H1 (cell line): ENCODE measurements around the gene FBN2. TPM values are rescaled to one million over a fixed set of nuclear protein-coding genes. Genes with fewer than 3 reads are reported as not detected.

Experiments
- CTCF ChIA-PET: fragments of 300-600 bp; sonication (Branson Sonifier 250); formaldehyde crosslinking; loops from one replicate; lab custom pipeline; 2021; ENCODE audit not compliant: partially characterized antibody; lab: Charles Lee
- POLR2A ChIA-PET: fragments of 300-600 bp; sonication (Branson Sonifier 250); formaldehyde crosslinking; loops from one replicate; lab custom pipeline; 2021; ENCODE audit warnings: inconsistent platforms; ENCODE audit not compliant: partially characterized antibody; lab: Charles Lee
- DNase-seq, 2 experiments: peaks; one replicate each; pipeline versions ENCODE4 v3.0.0 to v3.0.0-alpha.2; 2010 to 2022; ENCODE audit warnings: low spot score in 2 of 2, low read depth in 1 of 2, mixed read lengths in 1 of 2
- FAIRE-seq: peaks from 2 replicates; lab custom pipeline; 2011; peaks lifted over from hg19 to GRCh38; lab: Jason Lieb, UNC
- H2AFZ ChIP-seq: 2 replicates; pipeline ENCODE4 v1.8.1; 2012; ENCODE audit warnings: low read length, inconsistent platforms
- H2AK5ac ChIP-seq: 2 replicates; pipeline ENCODE4 v1.6.1; 2013; ENCODE audit warnings: low read depth, low read length
- H2BK120ac ChIP-seq: replicated peaks from 2 replicates; pipeline ENCODE3; 2013; ENCODE audit warnings: low read depth, low read length, inconsistent platforms
- H2BK12ac ChIP-seq: 2 replicates; pipeline ENCODE4 v1.6.1; 2013; ENCODE audit warnings: low read depth, low read length
- H2BK15ac ChIP-seq: 2 replicates; pipeline ENCODE4 v1.6.1; 2013; ENCODE audit warnings: low read length
- H2BK20ac ChIP-seq: 2 replicates; pipeline ENCODE4 v1.6.1; 2013; ENCODE audit warnings: low read length
- H2BK5ac ChIP-seq: 2 replicates; pipeline ENCODE4 v1.6.1; 2013; ENCODE audit warnings: low read depth, low read length
- H3K14ac ChIP-seq: 2 replicates; pipeline ENCODE4 v1.6.1; 2013; ENCODE audit warnings: inconsistent platforms; ENCODE audit not compliant: insufficient read length
- H3K18ac ChIP-seq: 2 replicates; pipeline ENCODE4 v1.6.1; 2013; ENCODE audit warnings: low read length; ENCODE audit errors: extremely low read depth
- H3K23ac ChIP-seq: 2 replicates; pipeline ENCODE4 v1.6.1; 2013; ENCODE audit warnings: inconsistent platforms; ENCODE audit not compliant: insufficient read length
- H3K23me2 ChIP-seq: 2 replicates; pipeline ENCODE4 v1.6.1; 2013; ENCODE audit warnings: low read depth, low read length
- H3K27ac ChIP-seq: 2 replicates; pipeline ENCODE4 v1.6.1; 2011; ENCODE audit warnings: low read depth, low read length, inconsistent platforms
- H3K27me3 ChIP-seq, 4 experiments: replicated peaks in 1 of 4; 1 replicate in 1 of 4; 2 replicates in 3 of 4; pipeline versions ENCODE4 v1.6.1 to v1.8.1; 2011 to 2013; ENCODE audit warnings: low read length in 3 of 4, mild to moderate bottlenecking in 3 of 4, inconsistent platforms in 2 of 4, mixed read lengths in 2 of 4, moderate library complexity in 1 of 4; ENCODE audit not compliant: control insufficient read depth in 3 of 4, insufficient read depth in 3 of 4; ENCODE audit errors: extremely low read depth in 1 of 4
- H3K36me3 ChIP-seq, 4 experiments: 2 replicates each; pipeline versions ENCODE4 v1.6.1 to v1.8.1; 2011 to 2013; ENCODE audit warnings: mild to moderate bottlenecking in 4 of 4, low read length in 3 of 4, moderate library complexity in 2 of 4, control low read depth in 1 of 4, inconsistent platforms in 1 of 4; ENCODE audit not compliant: insufficient read depth in 4 of 4, control insufficient read depth in 2 of 4
- H3K4ac ChIP-seq: replicated peaks from 2 replicates; pipeline ENCODE3; 2013; ENCODE audit warnings: low read length, low read depth, mixed read lengths, inconsistent platforms; ENCODE audit not compliant: insufficient read length
- H3K4me1 ChIP-seq, 4 experiments: replicated peaks in 1 of 4; 1 replicate in 1 of 4; 2 replicates in 3 of 4; pipeline versions ENCODE4 v1.6.1 to v1.8.1; 2011 to 2013; ENCODE audit warnings: low read length in 3 of 4, inconsistent platforms in 2 of 4, mixed read lengths in 1 of 4; ENCODE audit not compliant: insufficient read depth in 4 of 4, control insufficient read depth in 3 of 4
- H3K4me2 ChIP-seq, 2 experiments: 2 replicates each; pipeline versions ENCODE4 v1.6.1 to v1.8.1; 2011 to 2013; ENCODE audit warnings: low read depth in 2 of 2, low read length in 2 of 2, control low read depth in 1 of 2, inconsistent platforms in 1 of 2, mild to moderate bottlenecking in 1 of 2; ENCODE audit not compliant: insufficient read depth in 1 of 2
- H3K4me3 ChIP-seq, 4 experiments: fragments of 200-600, 300-600 bp in 1 of 4; sonication (generic), shearing (Covaris generic), sonication (Bioruptor Twin) in 1 of 4; 2 replicates each; pipeline versions ENCODE4 v1.5.1 to v1.8.1; 2011 to 2016; ENCODE audit warnings: low read length in 4 of 4, low read depth in 3 of 4, control low read depth in 2 of 4, inconsistent platforms in 2 of 4, mild to moderate bottlenecking in 2 of 4, mixed read lengths in 1 of 4, moderate library complexity in 1 of 4; ENCODE audit not compliant: insufficient read depth in 2 of 4; ENCODE audit errors: extremely low read depth in 1 of 4
- H3K56ac ChIP-seq: replicated peaks from 2 replicates; pipeline ENCODE3; 2013; ENCODE audit warnings: low read depth, mild to moderate bottlenecking, mixed read lengths, low read length, inconsistent platforms; ENCODE audit not compliant: insufficient read length
- H3K79me1 ChIP-seq: 2 replicates; pipeline ENCODE4 v1.6.1; 2013; ENCODE audit warnings: low read depth, low read length, control low read depth
- H3K79me2 ChIP-seq, 2 experiments: 2 replicates each; pipeline versions ENCODE4 v1.6.1 to v1.8.1; 2012 to 2013; ENCODE audit warnings: low read length in 2 of 2, mild to moderate bottlenecking in 2 of 2, inconsistent platforms in 1 of 2; ENCODE audit not compliant: insufficient read depth in 2 of 2, control insufficient read depth in 1 of 2
- H3K9ac ChIP-seq, 4 experiments: replicated peaks in 1 of 4; 1 replicate in 1 of 4; 2 replicates in 3 of 4; pipeline versions ENCODE4 v1.6.1 to v1.8.1; 2011 to 2013; ENCODE audit warnings: low read depth in 3 of 4, low read length in 3 of 4, control low read depth in 2 of 4, mild to moderate bottlenecking in 2 of 4, moderate library complexity in 2 of 4, inconsistent platforms in 1 of 4; ENCODE audit errors: extremely low read depth in 1 of 4
- H3K9me3 ChIP-seq, 2 experiments: 2 replicates each; pipeline versions ENCODE4 v1.6.1 to v1.8.1; 2012 to 2013; ENCODE audit warnings: mild to moderate bottlenecking in 2 of 2, moderate library complexity in 2 of 2, control low read depth in 1 of 2, inconsistent platforms in 1 of 2, low read depth in 1 of 2, low read length in 1 of 2, mixed read lengths in 1 of 2; ENCODE audit not compliant: insufficient read depth in 2 of 2
- H4K20me1 ChIP-seq, 2 experiments: replicated peaks in 1 of 2; 2 replicates each; pipeline versions ENCODE3 to v1.8.1; 2011 to 2013; ENCODE audit warnings: inconsistent platforms in 2 of 2, low read length in 2 of 2, mild to moderate bottlenecking in 1 of 2; ENCODE audit not compliant: insufficient read depth in 2 of 2, control insufficient read depth in 1 of 2
- H4K5ac ChIP-seq: 2 replicates; pipeline ENCODE4 v1.6.1; 2013; ENCODE audit warnings: low read length, low read depth, mixed read lengths, inconsistent platforms; ENCODE audit not compliant: insufficient read length
- H4K8ac ChIP-seq: 2 replicates; pipeline ENCODE4 v1.8.0; 2013; ENCODE audit warnings: mild to moderate bottlenecking, moderate library complexity, low read length, inconsistent platforms; ENCODE audit not compliant: insufficient read depth; ENCODE audit errors: extremely low read depth
- H4K91ac ChIP-seq: replicated peaks from 2 replicates; pipeline ENCODE3; 2013; ENCODE audit warnings: low read length, mixed read lengths, inconsistent platforms; ENCODE audit not compliant: insufficient read length
- KDM5A ChIP-seq: fragments of 200-600 bp; IDR thresholded peaks from 2 replicates; pipeline ENCODE4 v1.7.1; 2012; ENCODE audit warnings: mild to moderate bottlenecking, low read length, inconsistent platforms, mixed read lengths
- WGBS, 2 experiments: shearing (Covaris generic) in 1 of 2; methylation state at CpG; one replicate each; pipeline versions ENCODE4 v1.1.6 to v1.1.7; 2013 to 2015; ENCODE audit warnings: low lambda C conversion rate in 2 of 2, mixed read lengths in 2 of 2, inconsistent platforms in 1 of 2, low coverage in 1 of 2, missing lambda C conversion rate in 1 of 2; ENCODE audit not compliant: insufficient replicate concordance in 2 of 2, insufficient coverage in 1 of 2, insufficient read length in 1 of 2; ENCODE audit errors: extremely low coverage in 1 of 2, missing lambda C conversion rate in 1 of 2; 5-methylcytosine and 5-hydroxymethylcytosine counted together
- polyA plus RNA-seq, 7 experiments: library from polyadenylated mRNA; depleted of rRNA in 3 of 7; stranded (reverse) in 5 of 7; unstranded in 2 of 7; fragments of >200 nt in 5 of 7; fragments of 200-250 nt in 2 of 7; gene quantifications; 1 replicate in 5 of 7; 2 replicates in 1 of 7; 4 replicates in 1 of 7; pipeline versions ENCODE4 v1.2.1 to v1.2.3, GENCODE V29; 2011 to 2013; ENCODE audit warnings: missing spikeins in 2 of 7, mixed read lengths in 2 of 7
- total RNA-seq: library from RNA; stranded (reverse); fragmentation: NEBNext Ultra II Directional; extraction: Animal tissue kit (Norgen Biotek cat#: 25700); gene quantifications from 2 replicates; pipeline ENCODE4 v1.2.1, GENCODE V29; 2021

FBN2 gene
- total and polyA plus RNA-seq, 2 of the 8 experiments (the other 6 are each of a cell fraction or from before 2014, with no cell fraction given), result 14.1 to 16.3 TPM

DNA sequence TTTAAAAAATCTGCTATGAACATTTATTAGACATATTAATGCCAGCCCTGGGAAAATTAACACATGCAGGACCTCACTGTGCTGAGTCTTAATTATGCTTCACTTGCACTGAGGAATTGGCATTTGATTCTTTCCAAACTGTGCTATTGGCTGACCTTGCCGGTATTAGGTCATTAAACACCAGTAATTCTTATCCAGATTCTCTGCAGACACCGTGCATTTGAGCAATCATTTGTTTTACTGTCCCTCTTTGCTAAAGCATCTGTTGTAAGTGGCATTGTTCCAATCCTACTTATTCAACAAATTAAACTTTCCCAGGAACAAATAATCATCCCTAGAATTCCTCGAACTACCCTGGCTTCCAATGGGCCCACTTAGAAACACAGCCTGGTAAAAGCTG is 309.5 kb downstream of the FBN2 start:
- H3K4me1 ChIP-seq, result no peaks in the 10 kb centered on the region
- no peak overlapping the region for H2AFZ ChIP-seq
- H3K79me1 ChIP-seq, result no peaks in the 10 kb centered on the region
- no peak overlapping the region for H3K14ac ChIP-seq
- no peak overlapping the region for H2BK5ac ChIP-seq
- no peak overlapping the region for H3K4ac ChIP-seq
- H3K9me3 ChIP-seq, result no peaks in the 10 kb centered on the region
- no peak overlapping the region for H3K18ac ChIP-seq
- no peak overlapping the region for H4K8ac ChIP-seq
- H3K23me2 ChIP-seq, result no peaks in the 10 kb centered on the region
- ChIA-PET POLR2A (no interaction called here), CTCF (interaction anchor here (0.6 to 1.0 kb wide), 3 partner anchors 414 to 907 kb away, joined by 3 to 4 read pairs (median 3); no protein-coding TSS in a partner anchor)
- no peaks in the 10 kb centered on the region for H3K79me2 ChIP-seq
- no peak overlapping the region for H2BK12ac ChIP-seq
- H2BK120ac ChIP-seq, result no peak overlapping the region
- no peaks in the 10 kb centered on the region for H3K27me3 ChIP-seq
- H3K23ac ChIP-seq, result no peak overlapping the region
- no peak overlapping the region for H2BK20ac ChIP-seq
- no peak overlapping the region for H4K91ac ChIP-seq
- no peak overlapping the region for H3K9ac ChIP-seq
- H3K56ac ChIP-seq, result no peak overlapping the region
- 88% methylated on average over 3 of the region's 3 CpGs; no CpG with 5 or more reads in 1 of the 2 experiments for WGBS, 2 experiments
- no peaks in the 10 kb centered on the region for H3K36me3 ChIP-seq
- H4K20me1 ChIP-seq, result no peaks in the 10 kb centered on the region
- DNase-seq, result no peak
- no peak overlapping the region for H3K27ac ChIP-seq
- H2AK5ac ChIP-seq, result no peak overlapping the region
- H2BK15ac ChIP-seq, result no peak overlapping the region
- no peak overlapping the region for H3K4me2 ChIP-seq
- no peak overlapping the region for H3K4me3 ChIP-seq
- FAIRE-seq, result no peak
- no peak overlapping the region for H4K5ac ChIP-seq
- TF ChIP-seq KDM5A, result no peak
